Measurements from ENCODE around the gene MINK1. TPM values are rescaled to one million over a fixed set of nuclear protein-coding genes. Genes with fewer than 3 reads are reported as not detected.
A peak's percentile ranks its signal among the peaks of the same experiment; 100 is the strongest.

MINK1 gene
- total RNA-seq, 8 experiments from 2014 or later = 15.1 to 44.9 (median 22.2) TPM

GRCh38 chr17:4840893-4841242 lies 7.7 kb downstream of the MINK1 start:
- in situ Hi-C loops (cut with MboI; ENCODE audit: low pct_unique_long_range_greater_than_20kb in 2 of 9, low sequenced_read_pairs in 9 of 9, unreplicated experiment in 9 of 9) = no loop called here
- WGBS, 10 experiments = 88 to 100% (median 100%) methylated on average over 1 to 9 of the region's 10 CpGs; no CpG with 5 or more reads in 5 of the 10 experiments
- Histone ChIP-seq H3K4me1 (replicated peaks in 1 of 2) (peaks cover 6 to 13% of the 10 kb centered on the region in 2 donors), H3K27ac (no peak overlapping the region), H3K4me3 (no peak overlapping the region)
- ATAC-seq (replicated peaks in 6 of 8) = no peak

- in situ Hi-C loops (cut with MboI; ENCODE audit: low pct_unique_long_range_greater_than_20kb in 2 of 9, low sequenced_read_pairs in 9 of 9, unreplicated experiment in 9 of 9) = no loop called here
- peaks cover 6 to 11% of the 10 kb centered on the region in 2 donors for H3K4me1 ChIP-seq (replicated peaks in 1 of 2)
- H3K27ac ChIP-seq = no peak overlapping the region
- no peak for ATAC-seq (replicated peaks in 6 of 8)
- H3K4me3 ChIP-seq = no peak overlapping the region
- 83 to 100% (median 98%) methylated on average over 1 to 3 of the region's 3 CpGs; no CpG with 5 or more reads in 2 of the 10 experiments for WGBS, 10 experiments
Measured at GRCh38 chr17:4842376-4842775, 9.2 kb downstream of the MINK1 start.

- H3K4me3 ChIP-seq = no peak overlapping the region
- ATAC-seq (replicated peaks in 6 of 8) = no peak
- 70 to 100% (median 96%) methylated on average over 1 to 7 of the region's 9 CpGs; no CpG with 5 or more reads in 1 of the 10 experiments for WGBS, 10 experiments
- no peaks in the 10 kb centered on the region for H3K4me1 ChIP-seq (replicated peaks in 1 of 2)
- in situ Hi-C loops (cut with MboI; ENCODE audit: low pct_unique_long_range_greater_than_20kb in 2 of 9, low sequenced_read_pairs in 9 of 9, unreplicated experiment in 9 of 9) = no loop called here
- no peak overlapping the region for H3K27ac ChIP-seq
Measured at GRCh38 chr17:4843321-4844000, 10.3 kb downstream of the MINK1 start.

- 67 to 100% (median 98%) methylated on average over 1 to 4 of the region's 5 CpGs; no CpG with 5 or more reads in 2 of the 10 experiments for WGBS, 10 experiments
- no peak overlapping the region for H3K4me3 ChIP-seq
- in situ Hi-C loops (cut with MboI; ENCODE audit: low pct_unique_long_range_greater_than_20kb in 2 of 9, low sequenced_read_pairs in 9 of 9, unreplicated experiment in 9 of 9) = no loop called here
- ATAC-seq (replicated peaks in 6 of 8) = no peak
- H3K4me1 ChIP-seq (replicated peaks in 1 of 2) = no peaks in the 10 kb centered on the region
- H3K27ac ChIP-seq = no peak overlapping the region
Measured at GRCh38 chr17:4845118-4845517, 12.0 kb downstream of the MINK1 start.

GRCh38 chr17:4846635-4847390 lies 13.7 kb downstream of the MINK1 start:
- no peak for ATAC-seq (replicated peaks in 6 of 8)
- in situ Hi-C loops (cut with MboI; ENCODE audit: low pct_unique_long_range_greater_than_20kb in 2 of 9, low sequenced_read_pairs in 9 of 9, unreplicated experiment in 9 of 9) = no loop called here
- no peak overlapping the region for H3K4me3 ChIP-seq
- WGBS, 10 experiments = 74 to 100% (median 93%) methylated on average over 2 to 9 of the region's 13 CpGs; no CpG with 5 or more reads in 4 of the 10 experiments
- no peak overlapping the region for H3K27ac ChIP-seq
- no peaks in the 10 kb centered on the region for H3K4me1 ChIP-seq (replicated peaks in 1 of 2)

- in situ Hi-C loops (cut with MboI; ENCODE audit: low pct_unique_long_range_greater_than_20kb in 2 of 9, low sequenced_read_pairs in 9 of 9, unreplicated experiment in 9 of 9) = no loop called here
- H3K4me3 ChIP-seq = no peak overlapping the region
- 0 to 67% (median 56%) methylated on average over 1 to 5 of the region's 5 CpGs; no CpG with 5 or more reads in 4 of the 10 experiments for WGBS, 10 experiments
- ATAC-seq (replicated peaks in 6 of 8) = peak in 3 of 8 experiments; percentile 86 to 88 (median 86)
- H3K27ac ChIP-seq = no peak overlapping the region
- H3K4me1 ChIP-seq (replicated peaks in 1 of 2) = peaks cover 4 to 7% of the 10 kb centered on the region in 2 donors
Measured at GRCh38 chr17:4849011-4849536, 15.9 kb downstream of the MINK1 start.

- H3K4me1 ChIP-seq (replicated peaks in 1 of 2) = peaks cover 10 to 14% of the 10 kb centered on the region in 2 donors
- WGBS, 10 experiments = 50% methylated on average over 1 of the region's 2 CpGs; no CpG with 5 or more reads in 8 of the 10 experiments
- in situ Hi-C loops (cut with MboI; ENCODE audit: low pct_unique_long_range_greater_than_20kb in 2 of 9, low sequenced_read_pairs in 9 of 9, unreplicated experiment in 9 of 9) = no loop called here
- no peak overlapping the region for H3K4me3 ChIP-seq
- ATAC-seq (replicated peaks in 6 of 8) = no peak
- no peak overlapping the region for H3K27ac ChIP-seq
Measured at GRCh38 chr17:4850246-4850645, 17.1 kb downstream of the MINK1 start.

GRCh38 chr17:4851084-4851483 lies 17.9 kb downstream of the MINK1 start:
- in situ Hi-C loops (cut with MboI; ENCODE audit: low pct_unique_long_range_greater_than_20kb in 2 of 9, low sequenced_read_pairs in 9 of 9, unreplicated experiment in 9 of 9) = no loop called here
- peak in 1 of 8 experiments; percentile 1 for ATAC-seq (replicated peaks in 6 of 8)
- WGBS, 10 experiments = 40 to 100% (median 89%) methylated on average over 1 to 3 of the region's 3 CpGs
- no peak overlapping the region for H3K4me3 ChIP-seq
- H3K4me1 ChIP-seq (replicated peaks in 1 of 2) = peaks cover 10 to 14% of the 10 kb centered on the region in 2 donors
- H3K27ac ChIP-seq = no peak overlapping the region

GRCh38 chr17:4852567-4853207 lies 19.5 kb downstream of the MINK1 start:
- no peak overlapping the region for H3K27ac ChIP-seq
- in situ Hi-C loops (cut with MboI; ENCODE audit: low pct_unique_long_range_greater_than_20kb in 2 of 9, low sequenced_read_pairs in 9 of 9, unreplicated experiment in 9 of 9) = no loop called here
- H3K4me3 ChIP-seq = no peak overlapping the region
- peak in 1 of 8 experiments; percentile 33 for ATAC-seq (replicated peaks in 6 of 8)
- H3K4me1 ChIP-seq (replicated peaks in 1 of 2) = peaks cover 10 to 17% of the 10 kb centered on the region in 2 donors

DNA sequence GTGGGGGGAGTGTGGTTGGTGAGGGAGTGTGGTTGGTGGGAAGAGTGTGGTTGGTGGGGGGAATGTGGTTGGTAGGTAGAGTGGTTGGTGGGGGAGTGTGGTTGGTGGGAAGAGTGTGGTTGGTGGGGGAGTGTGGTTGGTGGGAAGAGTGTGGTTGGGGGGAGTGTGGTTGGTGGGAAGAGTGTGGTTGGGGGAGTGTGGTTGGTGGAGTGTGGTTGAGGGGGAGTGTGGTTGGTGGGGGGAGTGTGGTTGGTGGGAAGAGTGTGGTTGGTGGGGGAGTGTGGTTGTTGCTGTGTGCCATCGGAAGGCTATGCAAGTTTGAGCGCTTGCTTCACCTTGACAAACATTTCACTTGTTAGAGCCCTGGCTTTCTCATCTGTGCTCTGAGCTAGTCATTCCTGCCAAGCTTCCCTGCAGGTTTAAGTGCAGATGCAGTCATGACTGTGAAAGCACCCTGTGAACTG lies 20.1 kb downstream of the MINK1 start:
- no CpG with 5 or more reads among the region's 2 CpGs for WGBS, 10 experiments
- no peak for ATAC-seq (replicated peaks in 6 of 8)
- H3K4me1 ChIP-seq (replicated peaks in 1 of 2) = peaks cover 15 to 23% of the 10 kb centered on the region in 2 donors
- no peak overlapping the region for H3K4me3 ChIP-seq
- peak overlapping the region in 1 of 2 donors; percentile 80 for H3K27ac ChIP-seq
- in situ Hi-C loops (cut with MboI; ENCODE audit: low pct_unique_long_range_greater_than_20kb in 2 of 9, low sequenced_read_pairs in 9 of 9, unreplicated experiment in 9 of 9) = no loop called here

- peak; percentile 8 to 86 (median 78) for ATAC-seq (replicated peaks in 6 of 8)
- Histone ChIP-seq H3K4me3 (no peak overlapping the region), H3K27ac (peak overlapping the region; percentile 79 to 80), H3K4me1 (replicated peaks in 1 of 2) (peaks cover 16 to 24% of the 10 kb centered on the region in 2 donors)
- 50 to 100% (median 94%) methylated on average over 1 to 4 of the region's 5 CpGs for WGBS, 10 experiments
- in situ Hi-C loops (cut with MboI; ENCODE audit: low pct_unique_long_range_greater_than_20kb in 2 of 9, low sequenced_read_pairs in 9 of 9, unreplicated experiment in 9 of 9) = no loop called here
Measured at GRCh38 chr17:4854111-4854681, 21.1 kb downstream of the MINK1 start.

GRCh38 chr17:4856271-4856936 lies 23.3 kb downstream of the MINK1 start:
- no peak for ATAC-seq (replicated peaks in 6 of 8)
- in situ Hi-C loops (cut with MboI; ENCODE audit: low pct_unique_long_range_greater_than_20kb in 2 of 9, low sequenced_read_pairs in 9 of 9, unreplicated experiment in 9 of 9) = no loop called here
- Histone ChIP-seq H3K4me1 (replicated peaks in 1 of 2) (peaks cover 16 to 24% of the 10 kb centered on the region in 2 donors), H3K27ac (no peak overlapping the region), H3K4me3 (no peak overlapping the region)
- WGBS, 10 experiments = 40 to 100% (median 88%) methylated on average over 1 to 9 of the region's 17 CpGs; no CpG with 5 or more reads in 3 of the 10 experiments

Data from motor neuron (in vitro differentiated cells).